ENCODE results near the gene SLC6A13. TPM values are rescaled to one million over a fixed set of nuclear protein-coding genes. Genes with fewer than 3 reads are reported as not detected.

The SLC6A13 gene
- total and polyA plus RNA-seq, 2 experiments from 2014 or later: 3.8 to 5.9 TPM

DNA sequence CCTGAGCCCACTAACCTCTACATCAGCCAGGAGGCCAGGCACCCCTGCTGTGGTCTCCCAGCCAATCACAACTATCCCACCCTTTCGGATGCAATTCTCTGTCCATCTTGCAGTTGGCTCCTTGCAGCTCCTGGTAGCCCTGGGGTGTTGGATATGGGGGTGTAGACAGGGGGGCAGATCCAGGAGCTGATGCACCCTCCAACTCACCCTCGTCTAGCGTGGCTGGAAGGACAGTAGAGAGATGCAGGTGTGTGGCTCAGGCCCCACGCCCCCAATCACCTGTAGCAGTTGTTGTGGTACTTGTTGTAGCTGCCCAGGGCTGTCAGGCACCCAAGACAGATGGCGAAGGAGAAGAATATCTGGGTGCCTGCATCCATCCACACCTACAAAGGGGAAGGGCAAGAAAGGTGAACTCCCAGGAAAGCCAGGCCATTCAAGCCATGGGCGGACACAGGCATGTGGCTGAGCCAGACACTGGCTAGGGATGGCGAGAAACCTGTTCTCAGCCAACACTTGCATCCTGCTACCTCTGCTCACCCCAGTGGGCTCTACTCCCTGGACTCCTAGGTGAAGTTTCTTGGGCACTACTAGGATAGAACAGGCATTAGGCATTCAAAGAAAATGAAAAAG lies 35.2 kb downstream of the SLC6A13 start:
- DNase-seq (ENCODE audit: low spot score): no peak
- no peaks in the 10 kb centered on the region for H3K4me1 ChIP-seq (ENCODE audit: insufficient read depth)
- no peaks in the 10 kb centered on the region for H3K9me2 ChIP-seq (replicated peaks; ENCODE audit: insufficient read depth)
- no peak overlapping the region for H3K4me2 ChIP-seq
- no peak overlapping the region for H3K4me3 ChIP-seq
- no peak overlapping the region for H2AFZ ChIP-seq
- H4K20me1 ChIP-seq (ENCODE audit: insufficient read depth, poor library complexity, severe bottlenecking): no peaks in the 10 kb centered on the region
- H3K9me3 ChIP-seq (ENCODE audit: low read depth): no peaks in the 10 kb centered on the region
- no peaks in the 10 kb centered on the region for H3K27me3 ChIP-seq
- WGBS (ENCODE audit: low lambda C conversion rate, missing lambda C conversion rate): 96% methylated on average over 7 of the region's 7 CpGs
- TF ChIP-seq EZH2 (IDR thresholded peaks at IDR 0.05; ENCODE audit: borderline replicate concordance): no peak
- TF ChIP-seq, protein P1, sequence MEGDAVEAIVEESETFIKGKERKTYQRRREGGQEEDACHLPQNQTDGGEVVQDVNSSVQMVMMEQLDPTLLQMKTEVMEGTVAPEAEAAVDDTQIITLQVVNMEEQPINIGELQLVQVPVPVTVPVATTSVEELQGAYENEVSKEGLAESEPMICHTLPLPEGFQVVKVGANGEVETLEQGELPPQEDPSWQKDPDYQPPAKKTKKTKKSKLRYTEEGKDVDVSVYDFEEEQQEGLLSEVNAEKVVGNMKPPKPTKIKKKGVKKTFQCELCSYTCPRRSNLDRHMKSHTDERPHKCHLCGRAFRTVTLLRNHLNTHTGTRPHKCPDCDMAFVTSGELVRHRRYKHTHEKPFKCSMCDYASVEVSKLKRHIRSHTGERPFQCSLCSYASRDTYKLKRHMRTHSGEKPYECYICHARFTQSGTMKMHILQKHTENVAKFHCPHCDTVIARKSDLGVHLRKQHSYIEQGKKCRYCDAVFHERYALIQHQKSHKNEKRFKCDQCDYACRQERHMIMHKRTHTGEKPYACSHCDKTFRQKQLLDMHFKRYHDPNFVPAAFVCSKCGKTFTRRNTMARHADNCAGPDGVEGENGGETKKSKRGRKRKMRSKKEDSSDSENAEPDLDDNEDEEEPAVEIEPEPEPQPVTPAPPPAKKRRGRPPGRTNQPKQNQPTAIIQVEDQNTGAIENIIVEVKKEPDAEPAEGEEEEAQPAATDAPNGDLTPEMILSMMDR (IDR thresholded peaks at IDR 0.05; ENCODE audit: poor library complexity): no peak
- TF ChIP-seq EZH2phosphoT487 (IDR thresholded peaks at IDR 0.05; ENCODE audit: low read depth, severe bottlenecking, unreplicated experiment): no peak
- no peaks in the 10 kb centered on the region for H3K36me3 ChIP-seq (replicated peaks; ENCODE audit: insufficient read depth, low read depth)
- no peaks in the 10 kb centered on the region for H3K79me2 ChIP-seq
- H3K27ac ChIP-seq: no peak overlapping the region

DNA sequence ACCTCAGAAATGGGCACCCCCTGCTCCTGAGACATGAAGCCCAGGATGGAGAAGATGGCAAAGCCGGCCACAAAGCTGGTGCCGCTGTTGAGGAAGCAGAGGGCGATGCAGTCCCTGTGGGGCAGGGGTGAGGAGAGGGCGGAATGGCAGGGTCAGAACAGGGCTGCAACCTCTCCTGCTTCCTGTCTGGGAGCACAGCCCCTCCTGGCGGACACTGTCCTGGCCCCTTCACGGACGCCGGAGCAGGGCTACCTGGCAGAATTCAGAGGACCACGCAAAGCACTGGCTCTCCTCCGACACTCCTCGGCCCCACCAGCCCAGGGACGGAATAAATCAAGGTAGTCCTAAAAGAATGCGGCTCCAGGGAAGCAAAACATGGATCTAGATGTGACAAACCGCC lies 36.2 kb downstream of the SLC6A13 start:
- Histone ChIP-seq H3K9me2 (replicated peaks; ENCODE audit: insufficient read depth) (no peaks in the 10 kb centered on the region), H3K36me3 (replicated peaks; ENCODE audit: insufficient read depth, low read depth) (no peaks in the 10 kb centered on the region), H3K79me2 (no peaks in the 10 kb centered on the region), H4K20me1 (ENCODE audit: insufficient read depth, poor library complexity, severe bottlenecking) (no peaks in the 10 kb centered on the region), H3K4me2 (no peak overlapping the region), H3K27me3 (no peaks in the 10 kb centered on the region), H3K9me3 (ENCODE audit: low read depth) (no peaks in the 10 kb centered on the region), H3K4me3 (no peak overlapping the region), H3K4me1 (ENCODE audit: insufficient read depth) (no peaks in the 10 kb centered on the region), H3K27ac (no peak overlapping the region), H2AFZ (no peak overlapping the region)
- TF ChIP-seq EZH2phosphoT487 (IDR thresholded peaks at IDR 0.05; ENCODE audit: low read depth, severe bottlenecking, unreplicated experiment) (no peak), EZH2 (IDR thresholded peaks at IDR 0.05; ENCODE audit: borderline replicate concordance) (no peak)
- TF ChIP-seq, protein P1 (IDR thresholded peaks at IDR 0.05; ENCODE audit: poor library complexity): no peak
- no peak for DNase-seq (ENCODE audit: low spot score)
- 84% methylated on average over 14 of the region's 14 CpGs for WGBS (ENCODE audit: low lambda C conversion rate, missing lambda C conversion rate)

DNA sequence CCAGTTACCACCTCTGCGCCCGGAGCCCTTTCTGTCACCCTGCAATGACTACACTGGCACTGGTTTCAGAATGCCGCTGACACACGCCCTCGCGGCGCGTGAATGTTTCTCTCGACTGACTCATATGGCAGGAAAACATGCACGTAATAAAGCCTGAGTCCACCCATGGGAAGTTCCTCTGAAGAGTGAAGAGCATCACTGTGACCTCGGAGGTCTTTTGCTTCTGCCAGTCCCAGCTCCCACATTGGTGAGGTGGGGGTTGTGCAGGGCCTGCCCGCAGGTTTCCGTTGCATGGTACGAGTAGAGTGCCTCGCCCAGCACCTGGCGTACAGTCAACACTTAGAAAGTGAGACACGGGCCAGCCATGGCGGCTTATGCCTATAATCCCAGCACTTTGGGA lies 37.6 kb downstream of the SLC6A13 start:
- H3K27ac ChIP-seq: no peak overlapping the region
- H3K4me1 ChIP-seq (ENCODE audit: insufficient read depth): no peaks in the 10 kb centered on the region
- WGBS (ENCODE audit: low lambda C conversion rate, missing lambda C conversion rate): 96% methylated on average over 18 of the region's 18 CpGs
- H3K9me3 ChIP-seq (ENCODE audit: low read depth): no peaks in the 10 kb centered on the region
- DNase-seq (ENCODE audit: low spot score): no peak
- H2AFZ ChIP-seq: no peak overlapping the region
- no peaks in the 10 kb centered on the region for H3K27me3 ChIP-seq
- no peaks in the 10 kb centered on the region for H3K79me2 ChIP-seq
- H3K36me3 ChIP-seq (replicated peaks; ENCODE audit: insufficient read depth, low read depth): no peaks in the 10 kb centered on the region
- no peak overlapping the region for H3K4me2 ChIP-seq
- TF ChIP-seq EZH2phosphoT487 (IDR thresholded peaks at IDR 0.05; ENCODE audit: low read depth, severe bottlenecking, unreplicated experiment): no peak
- no peak for TF ChIP-seq EZH2 (IDR thresholded peaks at IDR 0.05; ENCODE audit: borderline replicate concordance)
- TF ChIP-seq, protein P1 (IDR thresholded peaks at IDR 0.05; ENCODE audit: poor library complexity): no peak
- H3K9me2 ChIP-seq (replicated peaks; ENCODE audit: insufficient read depth): no peaks in the 10 kb centered on the region
- no peaks in the 10 kb centered on the region for H4K20me1 ChIP-seq (ENCODE audit: insufficient read depth, poor library complexity, severe bottlenecking)
- H3K4me3 ChIP-seq: no peak overlapping the region
